Stomach (tissue), 4 donors: Measurements from ENCODE around the gene CRABP2.
A peak's percentile ranks its signal among the peaks of the same experiment; 100 is the strongest.

Experiments used
- CTCF ChIP-seq, 7 experiments: fragments of 450-650 bp in 4 of 7; fragments of 200-600 bp in 3 of 7; sonication (generic) in 3 of 7; IDR thresholded peaks; one replicate each; pipeline ENCODE4 v1.5.1; 2016 to 2019; ENCODE audit warnings: antibody characterized with exemption in 7 of 7, control low read depth in 2 of 7, mild to moderate bottlenecking in 1 of 7
- POLR2A ChIP-seq, 4 donors: fragments of 450-650 bp; IDR thresholded peaks; one replicate each; pipeline ENCODE4 v1.6.1; 2016; ENCODE audit warnings: antibody characterized with exemption in 4 of 4, control low read depth in 2 of 4, mild to moderate bottlenecking in 1 of 4, moderate library complexity in 1 of 4

- no peak for TF ChIP-seq POLR2A (IDR thresholded peaks at IDR 0.05)
- TF ChIP-seq CTCF (IDR thresholded peaks at IDR 0.05) = peak in 2 of 7 experiments; percentile 24 to 42
Measured at GRCh38 chr1:156751757-156752481, 46.5 kb upstream of the CRABP2 start.
